Heart left ventricle (tissue), 13 donors: Measurements from ENCODE around the gene F5.

Experiments used
- POLR2A ChIP-seq, 2 donors: fragments of 450-650 bp; IDR thresholded peaks; one replicate each; pipeline ENCODE4 v1.6.1; 2017; ENCODE audit warnings: antibody characterized with exemption in 2 of 2, mild to moderate bottlenecking in 2 of 2, moderate library complexity in 2 of 2
- TF ChIP-seq, protein P1 (sequence below), 12 donors: fragments of 200-600 bp; sonication (generic) in 4 of 12; IDR thresholded peaks; one replicate each; pipeline versions ENCODE4 v1.5.0 to v1.8.0; 2018 to 2022; ENCODE audit warnings: antibody characterized with exemption in 12 of 12, mild to moderate bottlenecking in 5 of 12
- donor health status: ischemic (EF 13 %, LVEDD 7.1; RV severe dilation, severe dysfunction).
- donor health status: DM: no; HTN: yes; CAD: no.
- donor health status: DM: no; HTN: no; CAD: no.
- donor health status: ischemic (EF 25% LVEDD 6.9; RV normal size, moderate dysfunction).
- donor health status: ischemic (EF 25% LVEDD 5.7; RV mildly dilated, moderate dysfunction).
- donor health status: ischemic (EF 35%, LVEDD 5.7; RV mildly dilated, moderate dysfunction).
- donor health status: nonischemic (EF 11% LVEDD 7.7; RV severe dilation, severe dysfunction).
- donor health status: DM: yes; HTN: yes; CAD: no.
- donor health status: PGD.
- donor health status: ischemic (EF 29% LVEDD 5.4; RV normal size, mild dysfunction).
- donor health status: nonischemic (EF 23%, LVEDD 6.1; RV moderate dilation, normal function).

DNA sequence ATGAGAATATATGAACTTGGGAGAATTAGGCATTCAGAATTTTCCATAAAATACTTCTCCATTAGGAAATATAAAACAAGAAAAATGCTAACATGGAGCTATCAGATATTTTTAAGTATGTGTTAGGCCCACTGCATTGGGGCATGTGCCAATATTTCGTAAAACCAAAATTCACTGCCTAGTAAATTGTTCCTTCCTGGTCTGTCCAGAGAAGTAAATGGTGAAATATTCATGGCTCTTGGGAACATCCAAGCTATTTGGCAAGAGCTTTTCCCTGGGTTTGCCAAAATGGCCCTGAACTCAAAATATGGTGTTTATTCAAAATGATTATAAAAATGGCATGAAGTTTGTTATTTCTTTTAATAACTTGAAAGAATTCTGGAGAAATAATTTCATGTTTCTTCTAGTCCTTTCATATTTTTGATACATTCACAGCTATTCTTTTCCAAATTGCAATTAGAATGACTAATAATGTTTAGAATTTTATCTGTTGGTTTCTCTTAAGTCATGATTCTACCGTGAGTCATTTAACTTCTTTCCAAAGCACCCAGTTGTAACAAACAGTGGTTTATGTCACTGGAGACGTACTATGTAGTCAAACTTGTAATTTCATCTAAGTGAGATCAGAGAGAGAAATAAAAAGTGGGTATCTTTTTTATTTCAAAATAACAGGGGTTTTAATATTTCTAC lies 74.8 kb downstream of the F5 start:
- TF ChIP-seq, protein P1, sequence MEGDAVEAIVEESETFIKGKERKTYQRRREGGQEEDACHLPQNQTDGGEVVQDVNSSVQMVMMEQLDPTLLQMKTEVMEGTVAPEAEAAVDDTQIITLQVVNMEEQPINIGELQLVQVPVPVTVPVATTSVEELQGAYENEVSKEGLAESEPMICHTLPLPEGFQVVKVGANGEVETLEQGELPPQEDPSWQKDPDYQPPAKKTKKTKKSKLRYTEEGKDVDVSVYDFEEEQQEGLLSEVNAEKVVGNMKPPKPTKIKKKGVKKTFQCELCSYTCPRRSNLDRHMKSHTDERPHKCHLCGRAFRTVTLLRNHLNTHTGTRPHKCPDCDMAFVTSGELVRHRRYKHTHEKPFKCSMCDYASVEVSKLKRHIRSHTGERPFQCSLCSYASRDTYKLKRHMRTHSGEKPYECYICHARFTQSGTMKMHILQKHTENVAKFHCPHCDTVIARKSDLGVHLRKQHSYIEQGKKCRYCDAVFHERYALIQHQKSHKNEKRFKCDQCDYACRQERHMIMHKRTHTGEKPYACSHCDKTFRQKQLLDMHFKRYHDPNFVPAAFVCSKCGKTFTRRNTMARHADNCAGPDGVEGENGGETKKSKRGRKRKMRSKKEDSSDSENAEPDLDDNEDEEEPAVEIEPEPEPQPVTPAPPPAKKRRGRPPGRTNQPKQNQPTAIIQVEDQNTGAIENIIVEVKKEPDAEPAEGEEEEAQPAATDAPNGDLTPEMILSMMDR (IDR thresholded peaks at IDR 0.05), result no peak
- no peak for TF ChIP-seq POLR2A (IDR thresholded peaks at IDR 0.05)
